ENCODE data around the gene ASF1B.
"Not testable (repeated sequence)": the region's sequence is repeated elsewhere in the genome, so short reads cannot be mapped to it uniquely, and the experiment has no call there.

The ASF1B gene

GRCh38 chr19:14159059-14159458 is 22.7 kb upstream of the ASF1B start:
- no peak for DNase-seq

- DNase-seq, result no peak
Measured at GRCh38 chr19:14158276-14159023, 22.1 kb upstream of the ASF1B start.

- no peak for DNase-seq
Measured at GRCh38 chr19:14156971-14157717, 20.8 kb upstream of the ASF1B start.

- DNase-seq, result no peak
Measured at GRCh38 chr19:14156122-14156521, 19.7 kb upstream of the ASF1B start.

- no peak for DNase-seq
Measured at GRCh38 chr19:14155371-14155770, 19.0 kb upstream of the ASF1B start.

GRCh38 chr19:14152713-14153112 is 16.3 kb upstream of the ASF1B start:
- no peak for DNase-seq

- no peak for DNase-seq
Measured at GRCh38 chr19:14150770-14151661, 14.6 kb upstream of the ASF1B start.

- no peak for DNase-seq
Measured at GRCh38 chr19:14150041-14150769, 13.8 kb upstream of the ASF1B start.

GRCh38 chr19:14149509-14149994 is 13.2 kb upstream of the ASF1B start:
- DNase-seq, result peak; percentile 41

GRCh38 chr19:14148751-14149410 is 12.5 kb upstream of the ASF1B start:
- no peak for DNase-seq

GRCh38 chr19:14147797-14148605 is 11.6 kb upstream of the ASF1B start:
- peak; percentile 65 for DNase-seq

- DNase-seq, result peak; percentile 87
Measured at GRCh38 chr19:14146789-14147216, 10.4 kb upstream of the ASF1B start.

- not testable (repeated sequence) for DNase-seq
Measured at GRCh38 chr19:14146169-14146568, 9.8 kb upstream of the ASF1B start.

- no peak for DNase-seq
Measured at GRCh38 chr19:14145381-14145780, 9.0 kb upstream of the ASF1B start.

- DNase-seq, result no peak
Measured at GRCh38 chr19:14142262-14143190, 6.1 kb upstream of the ASF1B start.

GRCh38 chr19:14141041-14141440 is 4.7 kb upstream of the ASF1B start:
- DNase-seq, result no peak

GRCh38 chr19:14139944-14140343 is 3.6 kb upstream of the ASF1B start:
- no peak for DNase-seq

- peak; percentile 26 for DNase-seq
Measured at GRCh38 chr19:14138576-14139265, 2.3 kb upstream of the ASF1B start.

- DNase-seq, result no peak
Measured at GRCh38 chr19:14135985-14136508, 342 bp downstream of the ASF1B start.

Data from fibroblast of skin of right biceps (primary cell).